ENCODE data around the gene TMEM33. TPM values are rescaled to one million over a fixed set of nuclear protein-coding genes. Genes with fewer than 3 reads are reported as not detected.

TMEM33 gene, protein sequence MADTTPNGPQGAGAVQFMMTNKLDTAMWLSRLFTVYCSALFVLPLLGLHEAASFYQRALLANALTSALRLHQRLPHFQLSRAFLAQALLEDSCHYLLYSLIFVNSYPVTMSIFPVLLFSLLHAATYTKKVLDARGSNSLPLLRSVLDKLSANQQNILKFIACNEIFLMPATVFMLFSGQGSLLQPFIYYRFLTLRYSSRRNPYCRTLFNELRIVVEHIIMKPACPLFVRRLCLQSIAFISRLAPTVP
- polyA plus RNA-seq: 26.5 and 29.0 TPM in 2 replicates
- polyA minus RNA-seq: 104 and 129 TPM in 2 replicates

DNA sequence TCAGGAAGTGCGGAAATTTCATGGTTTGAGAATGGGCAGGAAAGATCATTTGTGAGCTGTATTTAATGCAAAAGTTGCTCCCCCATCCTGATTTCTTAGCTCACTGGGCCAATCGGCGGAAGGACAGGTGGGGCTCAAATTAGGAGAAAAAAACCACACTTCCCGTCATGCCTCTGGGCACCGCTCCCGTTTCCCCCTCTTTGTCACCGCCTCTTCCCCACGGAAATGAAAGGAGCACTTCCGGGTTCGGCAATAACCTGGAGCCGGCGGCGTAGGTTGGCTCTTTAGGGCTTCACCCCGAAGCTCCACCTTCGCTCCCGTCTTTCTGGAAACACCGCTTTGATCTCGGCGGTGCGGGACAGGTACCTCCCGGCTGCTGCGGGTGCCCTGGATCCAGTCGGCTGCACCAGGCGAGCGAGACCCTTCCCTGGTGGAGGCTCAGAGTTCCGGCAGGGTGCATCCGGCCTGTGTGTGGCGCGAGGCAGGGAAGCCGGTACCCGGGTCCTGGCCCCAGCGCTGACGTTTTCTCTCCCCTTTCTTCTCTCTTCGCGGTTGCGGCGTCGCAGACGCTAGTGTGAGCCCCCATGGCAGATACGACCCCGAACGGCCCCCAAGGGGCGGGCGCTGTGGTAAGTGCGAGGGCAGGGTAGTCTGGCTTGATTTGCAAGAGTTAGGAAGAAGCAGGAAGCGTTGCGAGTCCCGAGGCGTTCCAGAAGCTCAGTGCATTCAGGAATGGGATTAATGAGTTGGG, at the start of gene TMEM33:
Gene TMEM33, plus strand, starts transcription at position 529 of the 751 bp plus-strand sequence. Its CDS starts 56 bp downstream, at position 585.
- Histone ChIP-seq H4K20me1 (ENCODE audit: insufficient read depth) (no peaks in the 10 kb centered on the region), H3F3A (ENCODE audit: insufficient read depth, low read length, poor library complexity, severe bottlenecking) (peaks cover 3% of the 10 kb centered on the region), H3K9ac (ENCODE audit: low read length) (peak within 1 kb of the TSS; percentile 88), H3K9me3 (ENCODE audit: low read length) (no peaks in the 10 kb centered on the region), H3K79me2 (replicated peaks; ENCODE audit: insufficient read depth, low read length) (peaks cover 33% of the 10 kb centered on the region), H3K4me3 (ENCODE audit: low read length) (peak within 1 kb of the TSS; percentile 84), H3K9me2 (ENCODE audit: insufficient read depth, low read length) (no peaks in the 10 kb centered on the region), H3K4me2 (ENCODE audit: low read length) (peak within 1 kb of the TSS; percentile 43), H3K36me3 (ENCODE audit: insufficient read depth, low read length) (no peaks in the 10 kb centered on the region), H3K27ac (ENCODE audit: low read length) (peak within 1 kb of the TSS; percentile 90), H2AFZ (ENCODE audit: low read depth, low read length) (peak within 1 kb of the TSS; percentile 93), H3K27me3 (ENCODE audit: insufficient read depth, low read depth, low read length) (no peaks in the 10 kb centered on the region)
- TF ChIP-seq, protein P1, sequence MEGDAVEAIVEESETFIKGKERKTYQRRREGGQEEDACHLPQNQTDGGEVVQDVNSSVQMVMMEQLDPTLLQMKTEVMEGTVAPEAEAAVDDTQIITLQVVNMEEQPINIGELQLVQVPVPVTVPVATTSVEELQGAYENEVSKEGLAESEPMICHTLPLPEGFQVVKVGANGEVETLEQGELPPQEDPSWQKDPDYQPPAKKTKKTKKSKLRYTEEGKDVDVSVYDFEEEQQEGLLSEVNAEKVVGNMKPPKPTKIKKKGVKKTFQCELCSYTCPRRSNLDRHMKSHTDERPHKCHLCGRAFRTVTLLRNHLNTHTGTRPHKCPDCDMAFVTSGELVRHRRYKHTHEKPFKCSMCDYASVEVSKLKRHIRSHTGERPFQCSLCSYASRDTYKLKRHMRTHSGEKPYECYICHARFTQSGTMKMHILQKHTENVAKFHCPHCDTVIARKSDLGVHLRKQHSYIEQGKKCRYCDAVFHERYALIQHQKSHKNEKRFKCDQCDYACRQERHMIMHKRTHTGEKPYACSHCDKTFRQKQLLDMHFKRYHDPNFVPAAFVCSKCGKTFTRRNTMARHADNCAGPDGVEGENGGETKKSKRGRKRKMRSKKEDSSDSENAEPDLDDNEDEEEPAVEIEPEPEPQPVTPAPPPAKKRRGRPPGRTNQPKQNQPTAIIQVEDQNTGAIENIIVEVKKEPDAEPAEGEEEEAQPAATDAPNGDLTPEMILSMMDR (IDR thresholded peaks at IDR 0.05; ENCODE audit: poor library complexity, severe bottlenecking): peak; percentile 51
- TF ChIP-seq EZH2 (IDR thresholded peaks at IDR 0.05; ENCODE audit: borderline replicate concordance, insufficient read depth, low read length, poor library complexity, severe bottlenecking) (no peak), EP300 (conservative IDR thresholded peaks at IDR 0.05; ENCODE audit: poor library complexity, severe bottlenecking) (peak; percentile 48), RAD21 (conservative IDR thresholded peaks at IDR 0.05) (no peak), MXI1 (conservative IDR thresholded peaks at IDR 0.05; ENCODE audit: poor library complexity, severe bottlenecking) (no peak), TAF1 (IDR thresholded peaks at IDR 0.05; ENCODE audit: low read depth) (peak; percentile 83), POLR2AphosphoS5 (IDR thresholded peaks at IDR 0.05) (peak; percentile 96), SMC3 (conservative IDR thresholded peaks at IDR 0.05; ENCODE audit: poor library complexity) (peak; percentile 36)
- TF ChIP-seq, protein P2, sequence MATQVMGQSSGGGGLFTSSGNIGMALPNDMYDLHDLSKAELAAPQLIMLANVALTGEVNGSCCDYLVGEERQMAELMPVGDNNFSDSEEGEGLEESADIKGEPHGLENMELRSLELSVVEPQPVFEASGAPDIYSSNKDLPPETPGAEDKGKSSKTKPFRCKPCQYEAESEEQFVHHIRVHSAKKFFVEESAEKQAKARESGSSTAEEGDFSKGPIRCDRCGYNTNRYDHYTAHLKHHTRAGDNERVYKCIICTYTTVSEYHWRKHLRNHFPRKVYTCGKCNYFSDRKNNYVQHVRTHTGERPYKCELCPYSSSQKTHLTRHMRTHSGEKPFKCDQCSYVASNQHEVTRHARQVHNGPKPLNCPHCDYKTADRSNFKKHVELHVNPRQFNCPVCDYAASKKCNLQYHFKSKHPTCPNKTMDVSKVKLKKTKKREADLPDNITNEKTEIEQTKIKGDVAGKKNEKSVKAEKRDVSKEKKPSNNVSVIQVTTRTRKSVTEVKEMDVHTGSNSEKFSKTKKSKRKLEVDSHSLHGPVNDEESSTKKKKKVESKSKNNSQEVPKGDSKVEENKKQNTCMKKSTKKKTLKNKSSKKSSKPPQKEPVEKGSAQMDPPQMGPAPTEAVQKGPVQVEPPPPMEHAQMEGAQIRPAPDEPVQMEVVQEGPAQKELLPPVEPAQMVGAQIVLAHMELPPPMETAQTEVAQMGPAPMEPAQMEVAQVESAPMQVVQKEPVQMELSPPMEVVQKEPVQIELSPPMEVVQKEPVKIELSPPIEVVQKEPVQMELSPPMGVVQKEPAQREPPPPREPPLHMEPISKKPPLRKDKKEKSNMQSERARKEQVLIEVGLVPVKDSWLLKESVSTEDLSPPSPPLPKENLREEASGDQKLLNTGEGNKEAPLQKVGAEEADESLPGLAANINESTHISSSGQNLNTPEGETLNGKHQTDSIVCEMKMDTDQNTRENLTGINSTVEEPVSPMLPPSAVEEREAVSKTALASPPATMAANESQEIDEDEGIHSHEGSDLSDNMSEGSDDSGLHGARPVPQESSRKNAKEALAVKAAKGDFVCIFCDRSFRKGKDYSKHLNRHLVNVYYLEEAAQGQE (IDR thresholded peaks at IDR 0.05; ENCODE audit: borderline replicate concordance): peak; percentile 84

DNA sequence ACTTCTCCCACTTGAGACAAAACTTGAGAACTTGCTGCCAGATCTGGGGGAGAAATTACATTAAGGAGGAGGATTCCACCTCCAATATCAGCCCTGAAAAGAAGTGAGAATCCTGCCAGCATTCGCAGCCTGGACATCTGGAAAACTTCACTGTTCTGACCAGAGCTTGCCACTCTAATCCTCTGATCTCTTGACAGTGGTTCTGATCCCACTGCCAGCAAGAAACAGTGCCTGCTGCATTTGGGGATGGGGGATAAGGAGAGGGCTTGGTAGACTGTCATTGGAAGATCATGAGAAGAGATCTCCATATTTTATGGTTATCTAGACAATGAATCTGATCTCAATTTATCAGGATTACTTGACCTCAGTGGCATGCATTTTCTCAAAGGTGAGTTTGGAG, 49.8 kb upstream of the TMEM33 start:
- Histone ChIP-seq H4K20me1 (ENCODE audit: insufficient read depth) (no peaks in the 10 kb centered on the region), H3K4me2 (ENCODE audit: low read length) (no peak overlapping the region), H3K9me2 (ENCODE audit: insufficient read depth, low read length) (no peaks in the 10 kb centered on the region), H3K27me3 (ENCODE audit: insufficient read depth, low read depth, low read length) (peaks cover 46% of the 10 kb centered on the region), H3F3A (ENCODE audit: insufficient read depth, low read length, poor library complexity, severe bottlenecking) (no peaks in the 10 kb centered on the region), H3K4me3 (ENCODE audit: low read length) (no peak overlapping the region), H3K9ac (ENCODE audit: low read length) (no peak overlapping the region), H2AFZ (ENCODE audit: low read depth, low read length) (no peak overlapping the region), H3K27ac (ENCODE audit: low read length) (no peak overlapping the region), H3K36me3 (ENCODE audit: insufficient read depth, low read length) (no peaks in the 10 kb centered on the region), H3K9me3 (ENCODE audit: low read length) (no peaks in the 10 kb centered on the region), H3K79me2 (replicated peaks; ENCODE audit: insufficient read depth, low read length) (no peaks in the 10 kb centered on the region)
- TF ChIP-seq, protein P1 (IDR thresholded peaks at IDR 0.05; ENCODE audit: poor library complexity, severe bottlenecking): no peak
- TF ChIP-seq MXI1 (conservative IDR thresholded peaks at IDR 0.05; ENCODE audit: poor library complexity, severe bottlenecking) (no peak), RAD21 (conservative IDR thresholded peaks at IDR 0.05) (no peak), EZH2 (IDR thresholded peaks at IDR 0.05; ENCODE audit: borderline replicate concordance, insufficient read depth, low read length, poor library complexity, severe bottlenecking) (no peak), EP300 (conservative IDR thresholded peaks at IDR 0.05; ENCODE audit: poor library complexity, severe bottlenecking) (no peak), POLR2AphosphoS5 (IDR thresholded peaks at IDR 0.05) (no peak), TAF1 (IDR thresholded peaks at IDR 0.05; ENCODE audit: low read depth) (no peak), SMC3 (conservative IDR thresholded peaks at IDR 0.05; ENCODE audit: poor library complexity) (no peak)
- TF ChIP-seq, protein P2 (IDR thresholded peaks at IDR 0.05; ENCODE audit: borderline replicate concordance): no peak
